ENCODE data around the gene WDR3.

The WDR3 gene

GRCh38 chr1:117959364-117959763, 29.8 kb downstream of the WDR3 start:
- no peak for FAIRE-seq

GRCh38 chr1:117964290-117965038, 34.9 kb downstream of the WDR3 start:
- FAIRE-seq, result no peak

GRCh38 chr1:117967477-117967876, 37.9 kb downstream of the WDR3 start:
- no peak for FAIRE-seq

GRCh38 chr1:117967881-117968280, 38.3 kb downstream of the WDR3 start:
- FAIRE-seq, result no peak

GRCh38 chr1:117970252-117970651, 40.7 kb downstream of the WDR3 start:
- no peak for FAIRE-seq

GRCh38 chr1:117971777-117972176, 42.2 kb downstream of the WDR3 start:
- no peak for FAIRE-seq

- no peak for FAIRE-seq
Observed at GRCh38 chr1:117976381-117976780, 46.8 kb downstream of the WDR3 start.

- FAIRE-seq, result no peak
Observed at GRCh38 chr1:117981455-117982192, 52.1 kb downstream of the WDR3 start.

GRCh38 chr1:117985239-117985638, 55.7 kb downstream of the WDR3 start:
- no peak for FAIRE-seq

GRCh38 chr1:117985973-117986372, 56.4 kb downstream of the WDR3 start:
- no peak for FAIRE-seq

- FAIRE-seq, result no peak
Observed at GRCh38 chr1:118004312-118004711, 74.8 kb downstream of the WDR3 start.

GRCh38 chr1:118007391-118007790, 77.9 kb downstream of the WDR3 start:
- FAIRE-seq, result no peak

GRCh38 chr1:118008011-118008410, 78.5 kb downstream of the WDR3 start:
- no peak for FAIRE-seq

- no peak for FAIRE-seq
Observed at GRCh38 chr1:118012515-118013124, 83.1 kb downstream of the WDR3 start.

GRCh38 chr1:118013336-118013735, 83.8 kb downstream of the WDR3 start:
- FAIRE-seq, result no peak

GRCh38 chr1:118013938-118014337, 84.4 kb downstream of the WDR3 start:
- FAIRE-seq, result no peak

Measured in A204.1 (cell line).